ENCODE data around the gene RYR1. TPM values are rescaled to one million over a fixed set of nuclear protein-coding genes. Genes with fewer than 3 reads are reported as not detected.

RYR1 gene
- total and polyA plus RNA-seq, 2 donors (not counting 1 experiment from before 2014, with no cell fraction given): 0.43 to 3.8 TPM

DNA sequence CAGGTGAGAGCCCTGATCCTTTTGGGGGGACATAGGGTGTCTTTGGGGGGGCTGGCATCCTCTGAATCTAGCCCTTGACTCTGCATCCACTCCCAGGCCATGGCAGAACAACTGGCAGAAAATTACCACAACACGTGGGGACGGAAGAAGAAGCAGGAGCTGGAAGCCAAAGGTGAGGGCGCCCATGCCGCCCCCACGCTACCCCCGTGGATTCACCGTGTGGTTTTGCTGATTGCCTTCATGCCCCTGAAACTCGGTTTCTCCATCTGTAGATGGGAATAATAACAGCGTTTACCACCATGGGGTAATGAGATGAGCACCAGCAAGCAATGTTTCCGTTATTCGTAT lies 72.9 kb downstream of the RYR1 start:
- DNase-seq (no peak), ATAC-seq (ENCODE audit: low read depth) (no peak)
- no peak overlapping the region for H3K27ac Mint-ChIP-seq
- Histone ChIP-seq H3K4me1 (ENCODE audit: control insufficient read depth in 2 of 2, insufficient read depth in 2 of 2, low read length in 2 of 2) (peaks cover 3 to 9% of the 10 kb centered on the region in 2 donors), H3K27me3 (replicated peaks in 1 of 4; ENCODE audit: control extremely low read depth in 1 of 4, control insufficient read depth in 3 of 4, insufficient read depth in 4 of 4, low read length in 3 of 4) (no peaks in the 10 kb centered on the region), H3K9me3 (ENCODE audit: control extremely low read depth in 1 of 3, control insufficient read depth in 2 of 3, insufficient read depth in 1 of 3, low read length in 2 of 3) (peaks cover 0 to 22% (median 0%) of the 10 kb centered on the region in 3 donors), H3K4me3 (ENCODE audit: control extremely low read depth in 1 of 5, extremely low read depth in 1 of 5, insufficient read depth in 1 of 5, low read depth in 2 of 5, low read length in 4 of 5) (no peak overlapping the region), H3K79me2 (ENCODE audit: control insufficient read depth, insufficient read depth, low read length) (no peaks in the 10 kb centered on the region), H4K20me1 (ENCODE audit: control insufficient read depth, insufficient read depth, low read length, poor library complexity, severe bottlenecking) (no peaks in the 10 kb centered on the region), H3K27ac (ENCODE audit: low read length in 2 of 2) (no peak overlapping the region), H3K4me2 (replicated peaks; ENCODE audit: low read depth, low read length, poor library complexity, severe bottlenecking) (peak overlapping the region; percentile 56), H3K9ac (ENCODE audit: low read length) (no peak overlapping the region), H2AFZ (ENCODE audit: insufficient read depth, low read depth, low read length, poor library complexity, severe bottlenecking) (peak overlapping the region; percentile 60), H3K36me3 (replicated peaks in 1 of 2; ENCODE audit: control extremely low read depth in 1 of 2, control insufficient read depth in 1 of 2, extremely low read depth in 1 of 2, insufficient read depth in 2 of 2, low read length in 1 of 2) (no peaks in the 10 kb centered on the region)
- H3K9me3 Mint-ChIP-seq (ENCODE audit: insufficient read depth): no peaks in the 10 kb centered on the region
- TF ChIP-seq EZH2 (IDR thresholded peaks at IDR 0.05; ENCODE audit: borderline replicate concordance, insufficient read depth, low read depth, low read length, poor library complexity, severe bottlenecking): no peak
- TF ChIP-seq, protein P1, sequence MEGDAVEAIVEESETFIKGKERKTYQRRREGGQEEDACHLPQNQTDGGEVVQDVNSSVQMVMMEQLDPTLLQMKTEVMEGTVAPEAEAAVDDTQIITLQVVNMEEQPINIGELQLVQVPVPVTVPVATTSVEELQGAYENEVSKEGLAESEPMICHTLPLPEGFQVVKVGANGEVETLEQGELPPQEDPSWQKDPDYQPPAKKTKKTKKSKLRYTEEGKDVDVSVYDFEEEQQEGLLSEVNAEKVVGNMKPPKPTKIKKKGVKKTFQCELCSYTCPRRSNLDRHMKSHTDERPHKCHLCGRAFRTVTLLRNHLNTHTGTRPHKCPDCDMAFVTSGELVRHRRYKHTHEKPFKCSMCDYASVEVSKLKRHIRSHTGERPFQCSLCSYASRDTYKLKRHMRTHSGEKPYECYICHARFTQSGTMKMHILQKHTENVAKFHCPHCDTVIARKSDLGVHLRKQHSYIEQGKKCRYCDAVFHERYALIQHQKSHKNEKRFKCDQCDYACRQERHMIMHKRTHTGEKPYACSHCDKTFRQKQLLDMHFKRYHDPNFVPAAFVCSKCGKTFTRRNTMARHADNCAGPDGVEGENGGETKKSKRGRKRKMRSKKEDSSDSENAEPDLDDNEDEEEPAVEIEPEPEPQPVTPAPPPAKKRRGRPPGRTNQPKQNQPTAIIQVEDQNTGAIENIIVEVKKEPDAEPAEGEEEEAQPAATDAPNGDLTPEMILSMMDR (IDR thresholded peaks at IDR 0.05): no peak
- H3K27me3 Mint-ChIP-seq: peaks cover 13% of the 10 kb centered on the region
- CTCF ChIA-PET: interaction anchor here (0.5 kb wide), 1 partner anchor 370 kb away, joined by 4 read pairs; no protein-coding TSS in a partner anchor
- peaks cover 6% of the 10 kb centered on the region for H3K4me1 Mint-ChIP-seq
- 90% methylated on average over 11 of the region's 11 CpGs for WGBS (ENCODE audit: insufficient coverage)
- POLR2A ChIA-PET: interaction anchor here (0.7 to 0.8 kb wide), 2 partner anchors 121 to 888 kb away, joined by 5 read pairs; no protein-coding TSS in a partner anchor
- H3K4me3 Mint-ChIP-seq: no peak overlapping the region
- intact Hi-C loops (cut with micrococcal nuclease): no loop called here

- H3K27me3 ChIP-seq (replicated peaks in 1 of 4; ENCODE audit: control extremely low read depth in 1 of 4, control insufficient read depth in 3 of 4, insufficient read depth in 4 of 4, low read length in 3 of 4): peaks cover 0 to under 1% (median 0%) of the 10 kb centered on the region in 4 experiments
- POLR2A ChIA-PET: interaction anchor here (0.7 to 0.8 kb wide), 2 partner anchors 120 to 889 kb away, joined by 5 read pairs; no protein-coding TSS in a partner anchor
- no peaks in the 10 kb centered on the region for H3K79me2 ChIP-seq (ENCODE audit: control insufficient read depth, insufficient read depth, low read length)
- intact Hi-C loops (cut with micrococcal nuclease): no loop called here
- TF ChIP-seq, protein P1 (IDR thresholded peaks at IDR 0.05): no peak
- no peak for TF ChIP-seq EZH2 (IDR thresholded peaks at IDR 0.05; ENCODE audit: borderline replicate concordance, insufficient read depth, low read depth, low read length, poor library complexity, severe bottlenecking)
- DNase-seq (peak; percentile 87), ATAC-seq (ENCODE audit: low read depth) (peak; percentile 91)
- H3K27ac ChIP-seq (ENCODE audit: low read length in 2 of 2): no peak overlapping the region
- Mint-ChIP-seq H3K4me3 (peak overlapping the region; percentile 41), H3K9me3 (ENCODE audit: insufficient read depth) (no peaks in the 10 kb centered on the region), H3K4me1 (peaks cover 6% of the 10 kb centered on the region), H3K27me3 (peaks cover 15% of the 10 kb centered on the region), H3K27ac (no peak overlapping the region)
- H3K4me3 ChIP-seq (ENCODE audit: control extremely low read depth in 1 of 5, extremely low read depth in 1 of 5, insufficient read depth in 1 of 5, low read depth in 2 of 5, low read length in 4 of 5): no peak overlapping the region
- peak overlapping the region; percentile 60 for H2AFZ ChIP-seq (ENCODE audit: insufficient read depth, low read depth, low read length, poor library complexity, severe bottlenecking)
- H3K9me3 ChIP-seq (ENCODE audit: control extremely low read depth in 1 of 3, control insufficient read depth in 2 of 3, insufficient read depth in 1 of 3, low read length in 2 of 3): peaks cover 0 to 22% (median 0%) of the 10 kb centered on the region in 3 donors
- peak overlapping the region; percentile 6 for H3K9ac ChIP-seq (ENCODE audit: low read length)
- peaks cover 3 to 9% of the 10 kb centered on the region in 2 donors for H3K4me1 ChIP-seq (ENCODE audit: control insufficient read depth in 2 of 2, insufficient read depth in 2 of 2, low read length in 2 of 2)
- H4K20me1 ChIP-seq (ENCODE audit: control insufficient read depth, insufficient read depth, low read length, poor library complexity, severe bottlenecking): no peaks in the 10 kb centered on the region
- WGBS (ENCODE audit: insufficient coverage): 37% methylated on average over 35 of the region's 35 CpGs
- no peaks in the 10 kb centered on the region for H3K36me3 ChIP-seq (replicated peaks in 1 of 2; ENCODE audit: control extremely low read depth in 1 of 2, control insufficient read depth in 1 of 2, extremely low read depth in 1 of 2, insufficient read depth in 2 of 2, low read length in 1 of 2)
- CTCF ChIA-PET: interaction anchor here (0.5 kb wide), 1 partner anchor 369 kb away, joined by 4 read pairs; no protein-coding TSS in a partner anchor
- peak overlapping the region; percentile 56 for H3K4me2 ChIP-seq (replicated peaks; ENCODE audit: low read depth, low read length, poor library complexity, severe bottlenecking)
Observed at GRCh38 chr19:38506723-38507550, 73.4 kb downstream of the RYR1 start.

All from B cell (primary cell).